HUES48 (cell line): ENCODE results near the gene MIER2.

Experiments used
- H3K27ac ChIP-seq: one replicate; pipeline ENCODE4 v1.7.0; 2013; ENCODE audit warnings: low read depth, low read length, inconsistent platforms
- H3K27me3 ChIP-seq: 2 replicates; pipeline ENCODE4 v1.6.1; 2013; ENCODE audit warnings: mild to moderate bottlenecking, low read length; ENCODE audit not compliant: control insufficient read depth, insufficient read depth
- H3K36me3 ChIP-seq: 2 replicates; pipeline ENCODE4 v1.6.1; 2013; ENCODE audit warnings: low read length; ENCODE audit not compliant: control insufficient read depth, insufficient read depth
- H3K4me1 ChIP-seq: 2 replicates; pipeline ENCODE4 v1.6.1; 2013; ENCODE audit warnings: mild to moderate bottlenecking, low read length; ENCODE audit not compliant: control insufficient read depth, insufficient read depth
- H3K4me3 ChIP-seq: 2 replicates; pipeline ENCODE4 v1.5.1; 2013; ENCODE audit warnings: mild to moderate bottlenecking, low read depth, low read length
- H3K9ac ChIP-seq: 2 replicates; pipeline ENCODE4 v1.6.1; 2013; ENCODE audit warnings: mild to moderate bottlenecking, low read depth, low read length, moderate library complexity
- H3K9me3 ChIP-seq: 2 replicates; pipeline ENCODE4 v1.6.1; 2013; ENCODE audit warnings: low read length; ENCODE audit not compliant: control insufficient read depth, insufficient read depth

Gene MIER2

GRCh38 chr19:291006-291521 lies 53.5 kb downstream of the MIER2 start, which contains the start of gene PLPP2:
PLPP2 (minus strand) TSS chr19:291403; CDS start chr19:291336, 67 bp downstream.
- Histone ChIP-seq H3K9ac (peak within 1 kb of the TSS; percentile 83), H3K27me3 (peaks cover 16% of the 10 kb centered on the region)

GRCh38 chr19:290372-291005 lies 54.1 kb downstream of the MIER2 start:
- peak overlapping the region; percentile 99 for H3K27ac ChIP-seq
- H3K4me3 ChIP-seq = peak overlapping the region; percentile 67

More at GRCh38 chr19:291006-291521, 53.5 kb downstream of the MIER2 start, which contains the start of gene PLPP2:
- peaks cover 16% of the 10 kb centered on the region for H3K36me3 ChIP-seq
- peak within 1 kb of the TSS; percentile 67 for H3K4me3 ChIP-seq
- peaks cover 43% of the 10 kb centered on the region for H3K4me1 ChIP-seq
- H3K9me3 ChIP-seq = no peaks in the 10 kb centered on the region
- peak within 1 kb of the TSS; percentile 99 for H3K27ac ChIP-seq

DNA sequence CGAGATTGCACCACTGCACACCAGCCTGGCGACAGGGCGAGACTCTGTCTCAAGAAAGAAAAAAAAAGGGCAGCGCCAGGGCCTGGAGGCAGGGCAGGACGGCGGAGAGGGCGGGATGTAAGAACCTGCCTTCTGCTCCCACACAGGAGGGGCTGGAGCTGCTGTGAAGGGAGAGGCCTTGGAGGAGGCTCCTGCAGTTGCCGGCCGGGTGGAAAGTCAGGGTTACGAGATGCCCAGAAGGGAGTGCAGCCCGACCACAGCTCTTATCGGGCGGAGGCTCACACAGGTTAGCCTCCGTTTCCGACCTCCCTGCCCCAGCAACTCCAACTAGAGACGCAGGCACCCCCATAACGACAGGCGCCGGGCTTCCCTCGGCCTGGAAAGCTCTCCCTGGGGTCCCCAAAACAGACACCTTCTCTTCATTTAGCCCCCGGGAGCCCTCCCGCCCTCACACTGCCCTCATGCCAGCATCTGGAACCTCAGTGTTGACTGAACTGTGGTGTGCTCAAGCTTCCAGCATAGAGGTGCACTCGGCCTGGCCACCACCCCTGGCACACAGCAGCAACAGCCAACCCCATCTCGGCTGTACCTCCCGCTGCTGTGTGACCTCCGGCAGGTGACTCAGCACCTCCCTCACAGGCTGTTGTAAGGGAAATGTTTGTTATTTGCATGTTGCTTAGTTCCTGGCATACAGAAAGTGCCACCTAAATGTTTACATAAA lies 54.8 kb downstream of the MIER2 start:
- Histone ChIP-seq H3K27me3 (peaks cover 15% of the 10 kb centered on the region), H3K9ac (peak overlapping the region; percentile 83), H3K27ac (peak overlapping the region; percentile 99), H3K4me3 (peak overlapping the region; percentile 67), H3K9me3 (no peaks in the 10 kb centered on the region), H3K4me1 (peaks cover 34% of the 10 kb centered on the region), H3K36me3 (peaks cover 16% of the 10 kb centered on the region)

More at GRCh38 chr19:290372-291005, 54.1 kb downstream of the MIER2 start:
- H3K9ac ChIP-seq = peak overlapping the region; percentile 83
- H3K9me3 ChIP-seq = no peaks in the 10 kb centered on the region
- H3K27me3 ChIP-seq = peaks cover 16% of the 10 kb centered on the region
- peaks cover 39% of the 10 kb centered on the region for H3K4me1 ChIP-seq
- peaks cover 16% of the 10 kb centered on the region for H3K36me3 ChIP-seq

- peaks cover 21% of the 10 kb centered on the region for H3K36me3 ChIP-seq
- no peaks in the 10 kb centered on the region for H3K9me3 ChIP-seq
- H3K4me3 ChIP-seq = no peak overlapping the region
- H3K27me3 ChIP-seq = peaks cover 7% of the 10 kb centered on the region
- peak overlapping the region; percentile 99 for H3K27ac ChIP-seq
- peaks cover 25% of the 10 kb centered on the region for H3K4me1 ChIP-seq
- no peak overlapping the region for H3K9ac ChIP-seq
These were observed 55.7 kb downstream of the MIER2 start for GRCh38 chr19:288911-289310.

GRCh38 chr19:287381-287871 lies 57.2 kb downstream of the MIER2 start:
- no peak overlapping the region for H3K4me3 ChIP-seq
- H3K9ac ChIP-seq = no peak overlapping the region
- H3K27me3 ChIP-seq = no peaks in the 10 kb centered on the region
- H3K27ac ChIP-seq = no peak overlapping the region
- H3K36me3 ChIP-seq = peaks cover 26% of the 10 kb centered on the region
- peaks cover 24% of the 10 kb centered on the region for H3K4me1 ChIP-seq
- H3K9me3 ChIP-seq = no peaks in the 10 kb centered on the region

DNA sequence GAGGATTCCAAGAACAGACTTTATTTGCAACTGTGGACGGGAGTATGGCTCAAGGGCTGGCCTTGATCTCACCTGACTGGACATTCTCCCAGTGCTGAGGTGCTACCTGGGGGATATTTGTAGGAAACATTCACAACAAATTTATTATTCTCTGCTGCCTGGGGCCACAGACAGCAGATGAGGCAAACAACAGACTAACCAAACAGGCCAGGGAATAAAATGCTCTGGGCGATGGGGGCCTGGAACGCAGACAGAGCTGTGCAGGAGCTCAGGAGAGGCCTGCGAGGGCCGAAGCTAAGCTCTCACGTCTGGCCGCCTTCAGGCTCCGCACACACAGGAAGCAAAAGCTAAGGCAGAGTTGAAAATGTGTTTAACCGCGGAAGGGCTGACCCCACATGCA lies 61.2 kb downstream of the MIER2 start:
- Histone ChIP-seq H3K36me3 (peaks cover 49% of the 10 kb centered on the region), H3K4me3 (no peak overlapping the region), H3K27me3 (no peaks in the 10 kb centered on the region), H3K9me3 (no peaks in the 10 kb centered on the region), H3K9ac (no peak overlapping the region), H3K4me1 (peaks cover 14% of the 10 kb centered on the region), H3K27ac (no peak overlapping the region)

- H3K9ac ChIP-seq = no peak overlapping the region
- peaks cover 12% of the 10 kb centered on the region; the same call in 1 of the 2 replicates for H3K4me1 ChIP-seq
- no peak overlapping the region for H3K4me3 ChIP-seq
- H3K9me3 ChIP-seq = no peaks in the 10 kb centered on the region
- peaks cover 47% of the 10 kb centered on the region for H3K36me3 ChIP-seq
- no peaks in the 10 kb centered on the region for H3K27me3 ChIP-seq
- no peak overlapping the region for H3K27ac ChIP-seq
These were observed 62.1 kb downstream of the MIER2 start for GRCh38 chr19:282501-282900.

DNA sequence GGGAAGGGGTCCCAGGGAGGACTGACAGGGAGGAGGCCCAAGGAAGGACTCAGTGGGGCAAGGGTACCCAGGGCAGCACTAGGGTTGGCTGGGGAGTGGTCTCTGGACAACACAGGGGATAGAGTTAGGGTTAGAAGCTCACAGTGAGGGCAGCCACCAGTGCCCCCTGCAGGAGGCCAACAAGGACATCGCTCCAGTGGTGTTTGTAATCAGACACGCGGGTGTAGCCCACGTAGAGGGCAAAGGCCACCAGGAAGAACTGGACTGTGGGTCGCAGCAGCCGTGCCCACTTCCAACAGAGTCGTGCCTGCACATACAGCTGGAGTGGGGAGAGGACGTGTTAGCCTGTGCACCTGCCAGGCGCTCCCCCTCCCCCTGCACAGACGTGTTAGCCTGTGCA lies 62.6 kb downstream of the MIER2 start:
- Histone ChIP-seq H3K9ac (no peak overlapping the region), H3K4me1 (peaks cover 17% of the 10 kb centered on the region), H3K27ac (no peak overlapping the region), H3K4me3 (no peak overlapping the region), H3K36me3 (peaks cover 42% of the 10 kb centered on the region), H3K27me3 (no peaks in the 10 kb centered on the region), H3K9me3 (no peaks in the 10 kb centered on the region)

DNA sequence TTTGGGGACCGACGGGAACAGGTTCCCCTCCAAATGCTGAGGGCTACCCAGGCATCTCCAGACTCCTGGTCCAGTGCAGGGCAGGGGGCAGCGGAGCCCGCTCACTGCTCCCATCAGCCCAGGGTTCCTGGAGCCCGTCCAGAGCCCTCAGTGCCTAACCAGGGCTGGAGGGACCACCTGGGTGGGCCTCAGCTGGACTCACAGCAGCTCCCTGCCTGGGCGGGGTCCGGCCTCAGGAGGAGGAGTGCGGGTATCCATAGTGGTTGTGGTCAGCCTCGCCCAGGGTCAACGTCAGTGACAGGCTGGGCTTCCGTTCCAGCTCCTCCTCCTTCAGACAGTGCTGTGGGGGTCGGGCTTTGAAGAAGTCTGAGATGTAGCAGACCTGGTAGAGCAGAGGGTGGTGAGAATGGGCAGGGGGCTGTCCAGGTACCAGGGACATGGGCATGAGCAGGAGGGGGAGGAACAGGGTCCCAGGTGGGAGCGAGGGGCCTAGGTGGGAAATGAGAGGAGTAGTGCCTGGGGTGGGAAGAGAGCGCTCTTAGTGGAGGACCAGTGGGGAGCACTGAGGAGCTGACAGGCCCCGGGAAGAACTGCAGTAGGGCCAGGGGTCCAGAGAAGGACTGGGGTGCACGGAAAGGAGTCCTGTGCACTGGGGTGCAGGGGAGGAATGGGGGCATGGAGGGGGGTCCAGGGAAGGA lies 63.3 kb downstream of the MIER2 start:
- H3K9me3 ChIP-seq = no peaks in the 10 kb centered on the region
- H3K9ac ChIP-seq = no peak overlapping the region
- no peaks in the 10 kb centered on the region for H3K27me3 ChIP-seq
- H3K4me1 ChIP-seq = peaks cover 18% of the 10 kb centered on the region
- H3K36me3 ChIP-seq = peaks cover 35% of the 10 kb centered on the region
- no peak overlapping the region for H3K4me3 ChIP-seq
- H3K27ac ChIP-seq = peak overlapping the region; percentile 18

DNA sequence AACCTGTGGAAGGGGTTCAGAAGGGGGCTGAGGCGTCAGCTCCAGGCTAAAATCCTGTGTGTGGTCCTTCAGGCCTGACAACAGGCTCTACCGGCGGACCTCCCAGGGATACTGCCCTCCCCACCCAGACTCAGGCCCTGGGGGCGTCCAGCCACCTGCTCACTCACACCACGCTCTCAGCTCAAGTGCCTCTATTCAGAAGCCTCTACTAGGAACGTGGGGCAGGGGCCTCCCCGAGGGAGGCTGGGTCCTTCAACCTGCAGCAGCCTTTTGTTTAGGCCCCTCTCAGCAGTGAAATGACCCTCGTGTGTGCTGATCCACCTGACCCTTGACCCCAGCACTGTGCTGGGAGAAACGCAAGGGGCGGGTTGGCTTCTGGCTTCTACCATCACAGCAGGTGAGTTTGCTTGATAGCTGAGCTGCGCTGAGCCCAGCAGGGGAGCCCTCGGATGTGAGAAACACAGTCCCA lies 64.0 kb downstream of the MIER2 start:
- Histone ChIP-seq H3K27ac (no peak overlapping the region), H3K27me3 (no peaks in the 10 kb centered on the region)

More for the DNA sequence above, 64.0 kb downstream of the MIER2 start:
- Histone ChIP-seq H3K4me1 (peaks cover 18% of the 10 kb centered on the region), H3K9ac (no peak overlapping the region), H3K9me3 (no peaks in the 10 kb centered on the region), H3K4me3 (no peak overlapping the region), H3K36me3 (peaks cover 33% of the 10 kb centered on the region)
